Kidney epithelial cell (primary cell): Measurements from ENCODE around the gene CLTB. TPM values are rescaled to one million over a fixed set of nuclear protein-coding genes. Genes with fewer than 3 reads are reported as not detected.

Experiments used
- DNase-seq: peaks from one replicate; pipeline ENCODE4 v3.0.0-alpha.2; 2010; ENCODE audit warnings: low read depth
- H3K27me3 ChIP-seq: 2 replicates; pipeline ENCODE4 v1.6.0; 2011; ENCODE audit warnings: low read length; ENCODE audit not compliant: control insufficient read depth, insufficient read depth
- H3K36me3 ChIP-seq: 2 replicates; pipeline ENCODE4 v1.5.1; 2011; ENCODE audit warnings: low read length; ENCODE audit not compliant: control insufficient read depth, insufficient read depth
- H3K4me3 ChIP-seq: 2 replicates; pipeline ENCODE4 v1.5.1; 2011; ENCODE audit warnings: low read depth, mild to moderate bottlenecking, control low read depth, low read length
- total RNA-seq: library from RNA; depleted of rRNA; stranded (reverse); fragments of >200 nt; gene quantifications from 2 replicates; pipeline ENCODE4 v1.2.3, GENCODE V29; 2015
- TF ChIP-seq, protein P1 (sequence below): IDR thresholded peaks from 2 replicates; pipeline ENCODE4 v1.5.1; 2011; ENCODE audit warnings: mild to moderate bottlenecking, moderate library complexity, low read length, control low read depth, inconsistent platforms; ENCODE audit not compliant: insufficient read depth, poor library complexity, severe bottlenecking

Gene CLTB
- total RNA-seq, 1 donor from 2014 or later: 172 TPM

GRCh38 chr5:176381423-176381822 is 34.9 kb downstream of the CLTB start:
- Histone ChIP-seq H3K36me3 (peaks cover 3% of the 10 kb centered on the region), H3K27me3 (no peaks in the 10 kb centered on the region), H3K4me3 (no peak overlapping the region)
- DNase-seq: no peak
- TF ChIP-seq, protein P1, sequence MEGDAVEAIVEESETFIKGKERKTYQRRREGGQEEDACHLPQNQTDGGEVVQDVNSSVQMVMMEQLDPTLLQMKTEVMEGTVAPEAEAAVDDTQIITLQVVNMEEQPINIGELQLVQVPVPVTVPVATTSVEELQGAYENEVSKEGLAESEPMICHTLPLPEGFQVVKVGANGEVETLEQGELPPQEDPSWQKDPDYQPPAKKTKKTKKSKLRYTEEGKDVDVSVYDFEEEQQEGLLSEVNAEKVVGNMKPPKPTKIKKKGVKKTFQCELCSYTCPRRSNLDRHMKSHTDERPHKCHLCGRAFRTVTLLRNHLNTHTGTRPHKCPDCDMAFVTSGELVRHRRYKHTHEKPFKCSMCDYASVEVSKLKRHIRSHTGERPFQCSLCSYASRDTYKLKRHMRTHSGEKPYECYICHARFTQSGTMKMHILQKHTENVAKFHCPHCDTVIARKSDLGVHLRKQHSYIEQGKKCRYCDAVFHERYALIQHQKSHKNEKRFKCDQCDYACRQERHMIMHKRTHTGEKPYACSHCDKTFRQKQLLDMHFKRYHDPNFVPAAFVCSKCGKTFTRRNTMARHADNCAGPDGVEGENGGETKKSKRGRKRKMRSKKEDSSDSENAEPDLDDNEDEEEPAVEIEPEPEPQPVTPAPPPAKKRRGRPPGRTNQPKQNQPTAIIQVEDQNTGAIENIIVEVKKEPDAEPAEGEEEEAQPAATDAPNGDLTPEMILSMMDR: no peak

DNA sequence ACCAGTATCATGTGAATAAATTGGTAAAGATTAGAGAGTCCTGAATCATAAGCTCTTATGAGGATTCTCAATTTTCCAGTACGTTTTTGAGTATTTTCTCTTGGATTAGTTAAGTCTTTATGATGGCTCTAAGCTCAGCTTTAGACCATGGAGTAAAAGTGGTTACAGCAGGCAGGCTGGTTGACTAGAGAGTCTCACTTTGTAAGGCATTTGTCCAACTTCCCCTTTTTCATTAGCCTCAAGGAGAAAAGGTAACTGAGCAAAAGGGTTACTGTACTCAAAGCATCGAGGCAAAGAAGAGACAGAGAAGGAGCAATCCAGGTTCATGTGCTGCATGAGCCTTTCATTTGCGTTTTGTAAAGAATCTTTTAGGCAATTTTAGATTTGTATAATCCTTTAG is 36.5 kb downstream of the CLTB start:
- DNase-seq: no peak
- TF ChIP-seq, protein P1: no peak
- H3K27me3 ChIP-seq: no peaks in the 10 kb centered on the region
- H3K36me3 ChIP-seq: peaks cover 3% of the 10 kb centered on the region
- no peak overlapping the region for H3K4me3 ChIP-seq

DNA sequence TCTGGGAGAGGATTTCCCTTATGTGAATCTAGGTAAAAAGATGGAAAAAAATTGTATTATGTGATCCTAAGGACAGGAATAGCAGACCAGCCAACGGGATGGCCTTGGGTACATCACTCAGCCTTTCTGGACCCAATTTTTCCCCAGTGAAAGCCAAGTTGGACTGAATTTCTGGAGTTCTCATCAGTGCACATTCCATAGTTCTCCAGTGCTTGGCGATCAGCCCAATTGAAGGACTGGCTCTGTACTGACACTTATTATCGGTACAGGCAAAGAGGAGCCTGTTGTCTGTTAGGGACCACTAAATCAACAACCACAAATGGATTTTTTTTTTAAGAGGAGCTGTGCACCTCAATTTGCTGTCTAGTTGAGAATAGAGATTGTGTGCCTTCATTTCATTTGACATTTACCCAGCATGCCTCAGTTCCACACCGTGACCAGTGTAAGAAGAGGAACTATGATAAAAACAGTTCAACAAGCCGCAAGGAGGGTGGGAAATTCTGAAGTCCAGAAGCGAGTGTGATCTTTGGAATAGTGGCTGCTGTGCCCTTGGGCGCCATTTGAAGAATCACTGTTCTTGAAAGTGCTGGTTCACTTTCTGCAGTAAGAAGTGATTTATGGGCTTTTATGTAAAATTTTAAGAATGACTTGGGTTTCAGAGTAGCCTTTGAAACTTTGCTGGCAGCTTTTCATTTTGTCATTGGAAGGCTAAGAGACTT is 43.1 kb downstream of the CLTB start:
- H3K36me3 ChIP-seq: peaks cover 2% of the 10 kb centered on the region
- no peak overlapping the region for H3K4me3 ChIP-seq
- H3K27me3 ChIP-seq: no peaks in the 10 kb centered on the region
- no peak for DNase-seq
- TF ChIP-seq, protein P1: no peak

DNA sequence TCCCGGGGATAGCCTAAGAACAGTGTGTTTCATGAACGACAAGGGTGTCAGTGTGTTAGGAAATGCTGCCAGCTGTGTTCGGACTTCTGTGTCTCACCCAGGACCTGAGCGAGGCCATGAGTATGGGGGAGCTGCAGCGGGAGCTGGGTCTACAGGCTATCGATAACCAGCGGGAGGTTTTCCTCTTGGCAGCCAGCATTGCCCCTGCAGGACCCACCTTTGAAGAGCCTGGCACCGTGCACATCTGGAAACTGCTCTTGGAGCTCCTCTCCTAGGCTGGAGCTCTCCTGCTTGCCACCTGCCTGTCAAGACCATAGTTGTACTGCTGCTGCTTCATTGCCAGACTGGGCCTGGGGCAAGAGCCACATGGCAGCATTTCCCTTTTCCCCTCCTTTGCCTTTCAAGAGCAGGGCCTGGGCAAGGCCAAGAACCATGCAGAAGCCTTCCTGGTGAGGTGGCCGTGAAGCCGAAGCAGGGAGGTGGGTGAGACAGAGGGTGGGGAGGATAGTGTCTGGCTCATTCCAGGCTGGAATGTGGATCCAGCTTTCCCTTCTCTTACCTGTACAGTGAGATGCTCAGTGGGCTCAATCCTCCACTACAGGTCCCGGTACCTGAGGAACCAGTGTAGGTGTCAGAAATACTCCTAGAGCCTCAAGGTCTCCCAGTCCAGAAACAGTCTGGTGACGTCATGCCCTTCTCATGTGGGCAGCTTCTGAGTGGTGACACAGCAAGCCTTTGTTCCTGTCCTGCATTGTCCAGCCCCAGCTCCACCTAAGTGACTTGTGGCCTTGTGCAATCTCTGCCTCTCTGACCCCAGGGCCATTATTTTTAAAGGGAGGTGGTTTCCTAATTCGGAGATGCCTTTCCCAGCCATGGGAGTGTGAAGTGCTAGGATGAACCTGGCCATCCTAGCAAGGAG is 44.5 kb downstream of the CLTB start:
- peaks cover 2% of the 10 kb centered on the region for H3K36me3 ChIP-seq
- no peak overlapping the region for H3K4me3 ChIP-seq
- no peak for DNase-seq
- no peaks in the 10 kb centered on the region for H3K27me3 ChIP-seq
- TF ChIP-seq, protein P1: no peak

DNA sequence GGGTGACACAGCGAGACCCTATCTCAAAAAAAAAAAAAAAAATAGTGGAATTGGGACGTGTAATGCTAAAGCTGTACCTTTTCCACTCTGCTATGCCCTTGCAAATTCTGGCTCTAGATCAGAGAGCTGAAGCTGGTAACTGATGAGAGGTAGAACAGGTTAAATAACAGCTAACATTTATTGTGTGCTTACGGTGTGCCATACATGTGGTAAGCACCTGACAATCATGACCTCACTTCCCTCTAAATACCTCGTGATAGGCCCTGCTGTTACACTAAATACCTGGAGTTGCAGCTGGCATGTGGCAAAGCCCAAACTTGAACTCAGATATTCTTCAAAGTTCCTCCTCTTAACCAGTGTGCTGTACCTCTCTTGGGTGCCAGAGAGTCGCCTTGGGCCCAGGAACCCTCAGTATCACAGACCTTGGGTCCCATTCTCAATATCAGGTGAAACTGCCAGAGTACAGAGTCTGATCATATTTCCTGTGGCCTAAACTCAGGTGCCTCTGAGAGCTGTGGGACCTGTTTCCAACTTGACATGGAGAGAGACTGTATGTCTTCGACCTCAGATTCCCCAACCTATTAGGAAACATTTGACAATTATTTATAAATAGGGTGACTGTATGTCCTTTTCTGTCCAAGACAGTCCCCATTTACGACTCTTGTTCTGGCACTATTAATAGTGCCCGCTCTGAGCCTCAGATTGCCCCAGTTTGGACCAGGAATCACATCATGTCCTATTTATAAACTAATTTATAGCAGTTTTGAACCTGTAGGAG is 46.2 kb downstream of the CLTB start:
- Histone ChIP-seq H3K27me3 (no peaks in the 10 kb centered on the region), H3K4me3 (no peak overlapping the region), H3K36me3 (peaks cover 2% of the 10 kb centered on the region)
- TF ChIP-seq, protein P1: no peak
- DNase-seq: no peak
